ENCODE results near the gene GATB.

DNA sequence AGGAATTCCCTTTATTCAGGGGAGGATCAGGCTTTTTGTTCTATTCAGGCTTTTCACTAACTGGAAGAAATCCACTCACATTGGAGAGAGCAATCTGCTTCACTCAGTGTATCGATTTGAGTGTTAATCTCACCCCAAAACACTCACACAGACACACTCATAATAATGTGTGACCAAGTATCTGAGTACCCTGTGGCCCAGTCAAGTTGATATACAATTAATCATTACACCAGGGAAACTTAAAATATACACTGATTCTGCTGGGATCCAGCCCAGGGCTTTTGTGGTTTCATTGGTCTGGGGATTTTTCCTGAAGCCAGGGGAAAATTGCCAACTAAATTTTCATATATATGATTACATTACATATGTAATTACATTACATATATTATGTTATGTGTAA lies 44.0 kb upstream of the GATB start:
- TF ChIP-seq EZH2phosphoT487 (IDR thresholded peaks at IDR 0.05; ENCODE audit: low read depth) (no peak), CTCF (IDR thresholded peaks at IDR 0.05; ENCODE audit: low read depth, low read length) (no peak)
